ENCODE results near the gene ALKBH1.

ALKBH1 gene

DNA sequence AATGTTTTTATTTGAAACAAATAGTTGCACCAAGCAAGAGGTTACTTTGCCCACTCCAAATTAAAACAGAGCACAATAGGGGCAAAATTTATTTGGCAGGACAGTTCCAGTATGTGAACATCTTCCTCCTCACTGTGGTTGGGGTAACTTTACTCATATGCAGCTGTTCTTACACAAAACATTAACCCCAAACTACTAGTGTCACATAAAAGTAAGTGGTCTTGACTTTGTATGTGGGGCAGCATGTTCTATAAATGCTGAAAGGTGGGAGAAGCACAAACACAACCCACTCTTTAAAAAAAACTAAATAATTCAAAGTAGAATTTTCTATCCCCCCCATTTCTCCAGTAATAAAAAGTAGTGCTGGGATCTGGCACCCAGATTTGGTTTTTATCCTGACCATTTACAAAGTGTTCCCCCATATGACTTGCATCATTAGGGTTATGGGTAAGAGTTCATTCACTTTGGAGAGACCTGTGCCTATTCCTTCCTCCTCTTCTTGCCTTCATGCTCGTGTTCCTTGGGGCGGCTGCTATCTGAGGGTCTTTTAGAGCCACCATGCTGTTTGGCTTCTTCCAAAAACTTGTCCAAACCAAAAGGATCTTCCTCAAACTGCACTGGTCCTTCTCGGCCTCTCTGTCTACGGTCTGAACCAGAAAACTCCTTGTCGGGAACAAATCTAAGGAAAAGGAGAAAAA is 9.9 kb upstream of the ALKBH1 start:
- H3K4me3 ChIP-seq (ENCODE audit: low read length): no peak overlapping the region
- H3K9me3 ChIP-seq (ENCODE audit: insufficient read depth, low read depth, low read length): no peaks in the 10 kb centered on the region
- no peak overlapping the region for H3K27ac ChIP-seq (ENCODE audit: low read depth, low read length)
- no peak overlapping the region for H3K9ac ChIP-seq (ENCODE audit: low read depth, low read length)
- no peaks in the 10 kb centered on the region for H3K4me1 ChIP-seq (ENCODE audit: insufficient read depth, low read length)
- peaks cover 98% of the 10 kb centered on the region for H3K36me3 ChIP-seq (ENCODE audit: insufficient read depth, low read length)
- WGBS: 96% methylated on average over 5 of the region's 5 CpGs
- no peaks in the 10 kb centered on the region for H3K27me3 ChIP-seq (ENCODE audit: insufficient read depth, low read length)

- Histone ChIP-seq H3K9me3 (ENCODE audit: insufficient read depth, low read depth, low read length) (no peaks in the 10 kb centered on the region), H3K36me3 (ENCODE audit: insufficient read depth, low read length) (peaks cover 97% of the 10 kb centered on the region), H3K27ac (ENCODE audit: low read depth, low read length) (no peak overlapping the region), H3K4me1 (ENCODE audit: insufficient read depth, low read length) (no peaks in the 10 kb centered on the region), H3K27me3 (ENCODE audit: insufficient read depth, low read length) (no peaks in the 10 kb centered on the region), H3K4me3 (ENCODE audit: low read length) (no peak overlapping the region), H3K9ac (ENCODE audit: low read depth, low read length) (no peak overlapping the region)
- 99% methylated on average over 5 of the region's 6 CpGs for WGBS
Measured at GRCh38 chr14:77714926-77715325, 7.1 kb upstream of the ALKBH1 start.

DNA sequence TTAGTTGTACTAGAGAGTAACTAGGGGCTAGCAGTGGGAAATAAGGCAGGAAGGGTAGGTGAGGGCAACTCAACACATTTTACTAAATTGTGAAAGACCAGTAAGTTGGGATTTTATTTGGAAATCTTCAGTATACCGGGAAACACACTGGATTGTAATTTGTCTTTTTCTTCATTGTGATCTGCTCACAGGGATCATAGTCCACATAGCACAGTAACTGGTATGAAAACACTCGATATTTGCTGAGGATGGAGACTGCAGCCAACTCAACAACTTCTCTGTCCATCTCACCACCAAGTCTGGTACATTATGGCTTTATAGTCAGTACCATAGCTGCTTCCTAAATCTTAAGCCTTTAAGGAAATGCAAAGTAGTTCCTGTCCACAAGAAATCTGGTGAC is 2.5 kb upstream of the ALKBH1 start:
- H3K9ac ChIP-seq (ENCODE audit: low read depth, low read length): no peak overlapping the region
- no peaks in the 10 kb centered on the region for H3K27me3 ChIP-seq (ENCODE audit: insufficient read depth, low read length)
- peaks cover 14% of the 10 kb centered on the region; the same call in 1 of the 2 replicates for H3K4me1 ChIP-seq (ENCODE audit: insufficient read depth, low read length)
- WGBS: 95% methylated on average over 2 of the region's 2 CpGs
- H3K36me3 ChIP-seq (ENCODE audit: insufficient read depth, low read length): peaks cover 60% of the 10 kb centered on the region
- H3K27ac ChIP-seq (ENCODE audit: low read depth, low read length): no peak overlapping the region
- no peaks in the 10 kb centered on the region for H3K9me3 ChIP-seq (ENCODE audit: insufficient read depth, low read depth, low read length)
- H3K4me3 ChIP-seq (ENCODE audit: low read length): peak overlapping the region; percentile 96; the same call in 1 of the 2 replicates

- Histone ChIP-seq H3K4me1 (ENCODE audit: insufficient read depth, low read length) (peaks cover 14% of the 10 kb centered on the region; the same call in 1 of the 2 replicates), H3K27me3 (ENCODE audit: insufficient read depth, low read length) (no peaks in the 10 kb centered on the region), H3K4me3 (ENCODE audit: low read length) (peak overlapping the region; percentile 96), H3K36me3 (ENCODE audit: insufficient read depth, low read length) (peaks cover 57% of the 10 kb centered on the region), H3K9ac (ENCODE audit: low read depth, low read length) (peak overlapping the region; percentile 98), H3K27ac (ENCODE audit: low read depth, low read length) (no peak overlapping the region), H3K9me3 (ENCODE audit: insufficient read depth, low read depth, low read length) (no peaks in the 10 kb centered on the region)
- WGBS: 49% methylated on average over 3 of the region's 3 CpGs
Measured at GRCh38 chr14:77709412-77709811, 1.6 kb upstream of the ALKBH1 start.

- WGBS: 10% methylated on average over 6 of the region's 7 CpGs
- peaks cover 57% of the 10 kb centered on the region for H3K36me3 ChIP-seq (ENCODE audit: insufficient read depth, low read length)
- H3K4me3 ChIP-seq (ENCODE audit: low read length): peak overlapping the region; percentile 96
- no peak overlapping the region; the same call in 1 of the 2 replicates for H3K27ac ChIP-seq (ENCODE audit: low read depth, low read length)
- no peaks in the 10 kb centered on the region for H3K27me3 ChIP-seq (ENCODE audit: insufficient read depth, low read length)
- no peaks in the 10 kb centered on the region for H3K9me3 ChIP-seq (ENCODE audit: insufficient read depth, low read depth, low read length)
- H3K9ac ChIP-seq (ENCODE audit: low read depth, low read length): peak overlapping the region; percentile 98
- peaks cover 14% of the 10 kb centered on the region; the same call in 1 of the 2 replicates for H3K4me1 ChIP-seq (ENCODE audit: insufficient read depth, low read length)
Measured at GRCh38 chr14:77708749-77709148, 926 bp upstream of the ALKBH1 start.

DNA sequence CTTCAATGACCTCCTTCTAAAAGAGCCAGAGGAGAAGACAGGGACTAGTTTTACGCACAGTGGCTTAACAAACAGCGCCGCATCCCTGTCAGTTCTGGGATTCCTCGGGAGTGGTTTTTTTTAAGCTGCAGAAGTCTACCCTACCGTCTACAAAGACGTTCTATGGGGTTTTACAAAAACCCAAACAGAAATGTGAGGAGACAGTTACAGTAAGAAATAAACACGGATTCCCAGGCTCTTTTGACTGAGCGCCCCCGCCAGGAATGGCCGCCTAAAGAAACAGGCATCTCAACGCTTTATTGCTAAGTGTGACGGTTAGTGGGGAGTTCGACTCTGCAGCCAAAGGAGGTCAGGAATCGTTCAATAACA is 484 bp downstream of the ALKBH1 start:
- Histone ChIP-seq H3K4me3 (ENCODE audit: low read length) (peak overlapping the region; percentile 96), H3K9me3 (ENCODE audit: insufficient read depth, low read depth, low read length) (no peaks in the 10 kb centered on the region), H3K4me1 (ENCODE audit: insufficient read depth, low read length) (peaks cover 14% of the 10 kb centered on the region; the same call in 1 of the 2 replicates), H3K9ac (ENCODE audit: low read depth, low read length) (peak overlapping the region; percentile 98), H3K27ac (ENCODE audit: low read depth, low read length) (peak overlapping the region; percentile 22; the same call in 1 of the 2 replicates), H3K27me3 (ENCODE audit: insufficient read depth, low read length) (no peaks in the 10 kb centered on the region), H3K36me3 (ENCODE audit: insufficient read depth, low read length) (peaks cover 55% of the 10 kb centered on the region)
- WGBS: under 1% methylated on average over 14 of the region's 14 CpGs

- WGBS: 95% methylated on average over 2 of the region's 2 CpGs
- H3K4me1 ChIP-seq (ENCODE audit: insufficient read depth, low read length): peaks cover 16% of the 10 kb centered on the region; the same call in 1 of the 2 replicates
- H3K36me3 ChIP-seq (ENCODE audit: insufficient read depth, low read length): peaks cover 58% of the 10 kb centered on the region
- H3K27me3 ChIP-seq (ENCODE audit: insufficient read depth, low read length): no peaks in the 10 kb centered on the region
- H3K9me3 ChIP-seq (ENCODE audit: insufficient read depth, low read depth, low read length): no peaks in the 10 kb centered on the region
- no peak overlapping the region for H3K9ac ChIP-seq (ENCODE audit: low read depth, low read length)
- no peak overlapping the region for H3K27ac ChIP-seq (ENCODE audit: low read depth, low read length)
- no peak overlapping the region for H3K4me3 ChIP-seq (ENCODE audit: low read length)
Measured at GRCh38 chr14:77691259-77691658, 16.6 kb downstream of the ALKBH1 start.

DNA sequence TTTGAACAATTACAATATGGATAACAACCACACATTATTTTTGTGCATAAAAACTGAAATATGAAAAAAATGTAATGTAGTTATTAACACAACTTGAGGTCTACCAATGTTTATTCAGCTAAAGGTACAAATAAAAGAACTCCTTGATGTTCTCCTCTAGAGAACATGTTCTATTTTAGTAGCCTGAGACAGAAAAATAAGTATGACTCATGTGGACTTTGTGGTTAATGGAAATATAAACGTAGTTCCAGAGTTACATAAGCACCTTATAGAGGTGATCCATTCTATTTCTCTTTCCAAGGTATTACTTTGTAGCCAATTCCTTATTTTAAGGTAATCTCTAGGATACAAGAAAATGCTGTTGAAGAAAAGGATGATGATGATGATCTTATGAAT is 25.7 kb downstream of the ALKBH1 start:
- no peak overlapping the region for H3K4me3 ChIP-seq (ENCODE audit: low read length)
- H3K27me3 ChIP-seq (ENCODE audit: insufficient read depth, low read length): no peaks in the 10 kb centered on the region
- WGBS: 100% methylated on average over 1 of the region's 1 CpG
- H3K9ac ChIP-seq (ENCODE audit: low read depth, low read length): no peak overlapping the region
- no peaks in the 10 kb centered on the region for H3K4me1 ChIP-seq (ENCODE audit: insufficient read depth, low read length)
- peaks cover 45% of the 10 kb centered on the region for H3K36me3 ChIP-seq (ENCODE audit: insufficient read depth, low read length)
- H3K27ac ChIP-seq (ENCODE audit: low read depth, low read length): no peak overlapping the region
- no peaks in the 10 kb centered on the region for H3K9me3 ChIP-seq (ENCODE audit: insufficient read depth, low read depth, low read length)

- H3K4me3 ChIP-seq (ENCODE audit: low read length): no peak overlapping the region
- H3K27ac ChIP-seq (ENCODE audit: low read depth, low read length): no peak overlapping the region
- no peaks in the 10 kb centered on the region for H3K27me3 ChIP-seq (ENCODE audit: insufficient read depth, low read length)
- 95% methylated on average over 7 of the region's 7 CpGs for WGBS
- H3K4me1 ChIP-seq (ENCODE audit: insufficient read depth, low read length): no peaks in the 10 kb centered on the region
- peaks cover 45% of the 10 kb centered on the region for H3K36me3 ChIP-seq (ENCODE audit: insufficient read depth, low read length)
- H3K9ac ChIP-seq (ENCODE audit: low read depth, low read length): no peak overlapping the region
- no peaks in the 10 kb centered on the region for H3K9me3 ChIP-seq (ENCODE audit: insufficient read depth, low read depth, low read length)
Measured at GRCh38 chr14:77681196-77682157, 26.3 kb downstream of the ALKBH1 start.

DNA sequence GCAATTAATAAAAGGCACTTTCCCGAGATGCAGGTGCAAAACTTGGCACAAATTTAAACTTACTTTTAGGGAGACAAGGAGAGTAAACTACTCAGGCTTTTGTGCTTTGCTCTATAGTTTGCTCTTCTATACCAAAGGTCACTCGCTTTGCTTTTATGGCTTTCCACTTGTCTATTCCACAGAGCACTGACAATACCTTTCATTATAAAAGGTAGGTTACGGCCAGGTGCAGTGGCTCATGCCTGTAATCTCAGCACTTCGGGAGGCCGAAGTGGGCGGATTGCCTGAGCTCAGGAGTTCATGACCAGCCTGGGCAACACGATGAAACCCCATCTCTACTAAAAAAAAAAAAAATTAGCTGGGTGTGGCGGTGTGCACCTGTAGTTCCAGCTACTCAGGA is 32.9 kb downstream of the ALKBH1 start:
- Histone ChIP-seq H3K9me3 (ENCODE audit: insufficient read depth, low read depth, low read length) (no peaks in the 10 kb centered on the region), H3K36me3 (ENCODE audit: insufficient read depth, low read length) (peaks cover 75% of the 10 kb centered on the region), H3K9ac (ENCODE audit: low read depth, low read length) (no peak overlapping the region), H3K4me3 (ENCODE audit: low read length) (no peak overlapping the region), H3K27me3 (ENCODE audit: insufficient read depth, low read length) (no peaks in the 10 kb centered on the region), H3K27ac (ENCODE audit: low read depth, low read length) (no peak overlapping the region), H3K4me1 (ENCODE audit: insufficient read depth, low read length) (no peaks in the 10 kb centered on the region)
- WGBS: 92% methylated on average over 8 of the region's 8 CpGs

DNA sequence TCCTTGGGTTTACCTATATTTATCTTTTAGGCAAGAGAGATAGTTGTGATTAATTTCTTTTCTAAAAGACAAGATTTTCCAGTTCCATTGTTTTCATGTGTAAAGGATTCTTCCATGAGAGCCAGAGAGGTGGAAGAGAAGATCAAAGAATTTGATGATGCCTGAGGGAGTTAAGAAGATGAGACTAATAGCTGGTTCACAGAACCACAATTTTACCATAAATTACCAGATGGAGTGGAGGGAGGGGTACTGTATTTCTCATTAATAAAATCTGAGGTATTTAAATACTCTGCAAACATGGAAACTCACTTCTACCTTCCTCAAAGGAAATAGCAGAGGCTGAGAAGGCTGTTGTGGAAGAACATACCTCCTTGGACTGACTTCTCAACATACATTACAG is 34.6 kb downstream of the ALKBH1 start:
- H3K4me3 ChIP-seq (ENCODE audit: low read length): no peak overlapping the region
- H3K27me3 ChIP-seq (ENCODE audit: insufficient read depth, low read length): no peaks in the 10 kb centered on the region
- H3K27ac ChIP-seq (ENCODE audit: low read depth, low read length): no peak overlapping the region
- peaks cover 58% of the 10 kb centered on the region for H3K36me3 ChIP-seq (ENCODE audit: insufficient read depth, low read length)
- H3K9me3 ChIP-seq (ENCODE audit: insufficient read depth, low read depth, low read length): no peaks in the 10 kb centered on the region
- no peak overlapping the region for H3K9ac ChIP-seq (ENCODE audit: low read depth, low read length)
- no peaks in the 10 kb centered on the region; the same call in 1 of the 2 replicates for H3K4me1 ChIP-seq (ENCODE audit: insufficient read depth, low read length)
